GM19397 (cell line): ENCODE results near the gene MISP3.
A peak's percentile ranks its signal among the peaks of the same experiment; 100 is the strongest.

Experiments
- ATAC-seq: cut with Tn5 transposase; IDR thresholded peaks from one replicate; pipeline ENCODE4 v1.9.1; 2021; ENCODE audit warnings: mild to moderate bottlenecking, moderate library complexity; ENCODE audit not compliant: unreplicated experiment

MISP3 gene

DNA sequence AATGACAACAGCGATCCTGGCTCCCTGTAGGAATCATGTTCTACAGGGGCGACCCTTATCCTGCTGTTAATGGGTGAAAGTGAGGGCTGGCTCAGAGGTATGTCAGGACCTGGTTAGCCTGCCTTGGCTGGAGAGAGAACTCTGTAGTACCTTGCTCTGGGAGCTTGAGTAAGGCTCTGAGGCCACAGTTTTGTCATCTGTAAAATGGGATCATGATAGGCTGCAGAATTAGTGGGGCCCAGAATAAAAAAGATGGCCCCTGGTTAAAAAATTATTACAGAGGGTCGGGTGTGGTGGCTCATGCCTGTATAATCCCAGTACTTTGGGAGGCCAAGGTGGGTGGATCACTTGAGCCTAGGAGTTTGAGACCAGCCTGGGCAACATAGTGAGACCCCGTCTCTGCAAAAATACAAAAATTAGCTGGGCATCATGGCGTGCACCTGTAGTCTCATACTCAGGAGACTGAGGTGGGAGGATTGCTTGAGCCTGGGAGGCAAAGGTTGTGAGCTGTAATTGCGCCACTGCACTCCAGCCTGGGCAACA lies 28.5 kb downstream of the MISP3 start:
- ATAC-seq: no peak

DNA sequence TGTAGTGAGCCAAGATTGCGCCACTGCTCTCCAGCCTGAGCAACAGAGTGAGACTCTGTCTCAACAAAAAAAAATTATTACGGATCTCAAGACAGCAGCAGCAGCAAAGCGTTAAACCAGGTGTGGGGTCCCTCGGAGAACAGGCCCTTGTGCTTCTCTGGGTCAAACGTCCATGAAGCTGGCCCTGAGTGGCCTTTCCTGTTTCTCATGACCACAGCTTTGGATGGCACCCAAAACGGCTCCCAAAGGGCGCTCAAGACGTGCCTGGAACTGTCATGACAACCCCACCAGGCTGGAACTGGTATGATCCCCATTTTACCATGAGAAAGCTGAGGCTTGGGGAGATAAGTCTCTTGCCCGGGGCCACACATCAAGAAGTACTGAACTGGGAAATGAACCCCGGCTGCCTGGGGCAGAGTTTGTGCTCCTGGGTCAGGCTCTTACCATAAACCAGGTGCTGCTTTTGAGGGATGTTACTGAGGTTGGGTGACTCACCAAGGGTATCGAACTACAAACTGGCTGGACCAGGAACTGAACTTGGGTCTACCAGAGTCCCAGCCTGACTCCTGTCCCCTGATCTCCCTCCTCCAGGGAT lies 29.6 kb downstream of the MISP3 start:
- ATAC-seq: no peak

DNA sequence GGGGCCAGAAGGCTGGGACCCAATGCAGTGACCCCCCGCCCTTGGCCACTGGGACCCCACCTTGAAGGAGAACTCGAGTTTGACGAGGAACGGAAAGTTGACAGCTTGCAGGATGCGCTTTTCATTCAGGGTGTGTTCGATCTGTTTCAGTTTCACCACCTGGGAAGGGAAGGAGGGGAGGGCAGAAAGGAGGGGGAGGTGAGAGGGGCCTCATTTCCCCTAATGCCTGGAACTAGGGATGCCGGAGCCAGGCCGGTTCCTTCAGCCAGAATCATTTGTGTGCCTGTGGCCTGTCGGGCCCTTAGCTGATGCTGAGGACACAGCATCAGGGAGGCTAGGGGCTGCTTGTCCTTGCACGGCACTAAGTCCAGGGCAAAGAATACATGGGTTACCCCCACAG lies 30.2 kb downstream of the MISP3 start:
- ATAC-seq: no peak

DNA sequence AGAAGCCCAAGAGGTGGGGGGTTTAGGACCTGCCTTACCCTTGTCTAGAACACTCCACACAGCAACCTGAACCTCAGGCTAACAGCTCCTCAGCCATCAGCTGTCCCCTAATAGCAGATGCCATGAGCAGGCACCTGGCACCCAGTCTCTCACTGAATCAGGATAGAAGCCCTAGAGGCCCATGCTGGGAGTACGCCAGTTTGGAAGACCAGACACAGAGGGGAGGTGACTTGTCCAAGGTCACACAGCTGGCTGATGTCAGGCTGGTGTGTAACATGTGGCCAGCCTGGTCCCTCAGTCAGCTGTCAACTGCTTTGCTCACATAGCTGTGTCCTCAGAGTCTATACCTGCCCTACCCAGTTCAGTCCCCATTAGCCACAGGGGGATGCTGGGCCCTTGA lies 30.7 kb downstream of the MISP3 start:
- ATAC-seq: no peak

DNA sequence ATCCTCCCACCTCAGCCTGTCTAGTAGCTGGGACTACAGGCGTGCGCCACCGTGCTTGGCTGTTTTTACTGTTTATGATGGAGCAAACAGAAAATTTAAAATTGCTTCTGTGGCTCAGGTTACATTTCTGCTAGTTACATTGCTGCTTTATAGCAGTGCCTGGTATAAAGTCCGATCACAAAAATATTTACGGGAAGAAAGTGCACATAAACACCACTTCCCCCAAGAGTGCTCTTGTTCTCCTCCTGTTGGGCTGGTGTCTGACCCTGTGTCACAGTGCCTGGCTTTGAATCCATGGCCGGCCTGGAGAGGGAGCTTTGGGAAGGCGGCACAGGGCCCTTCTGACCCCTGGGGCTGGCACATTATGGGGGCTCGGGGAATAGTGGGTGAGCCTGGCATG lies 33.1 kb downstream of the MISP3 start:
- no peak for ATAC-seq

DNA sequence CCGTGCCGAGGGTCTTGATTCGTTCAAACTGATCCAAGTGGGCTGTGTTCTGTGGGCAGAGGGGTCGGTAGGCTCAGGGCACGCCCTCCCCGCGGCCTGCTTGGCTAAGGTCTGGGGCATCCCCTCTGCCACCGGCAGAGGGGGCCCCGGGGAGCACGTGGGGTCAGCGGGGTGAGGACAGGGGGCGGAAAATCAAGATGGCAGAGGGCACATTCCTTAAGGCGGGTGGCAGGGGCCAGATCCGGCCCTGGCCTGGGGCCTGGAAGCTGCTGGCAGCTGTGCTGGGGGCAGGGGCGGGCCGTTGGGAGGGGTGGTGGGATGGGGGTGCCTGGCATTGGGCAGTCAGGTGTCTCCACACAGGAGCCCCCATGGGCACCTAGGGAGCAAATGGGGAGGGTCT lies 34.3 kb downstream of the MISP3 start:
- no peak for ATAC-seq

DNA sequence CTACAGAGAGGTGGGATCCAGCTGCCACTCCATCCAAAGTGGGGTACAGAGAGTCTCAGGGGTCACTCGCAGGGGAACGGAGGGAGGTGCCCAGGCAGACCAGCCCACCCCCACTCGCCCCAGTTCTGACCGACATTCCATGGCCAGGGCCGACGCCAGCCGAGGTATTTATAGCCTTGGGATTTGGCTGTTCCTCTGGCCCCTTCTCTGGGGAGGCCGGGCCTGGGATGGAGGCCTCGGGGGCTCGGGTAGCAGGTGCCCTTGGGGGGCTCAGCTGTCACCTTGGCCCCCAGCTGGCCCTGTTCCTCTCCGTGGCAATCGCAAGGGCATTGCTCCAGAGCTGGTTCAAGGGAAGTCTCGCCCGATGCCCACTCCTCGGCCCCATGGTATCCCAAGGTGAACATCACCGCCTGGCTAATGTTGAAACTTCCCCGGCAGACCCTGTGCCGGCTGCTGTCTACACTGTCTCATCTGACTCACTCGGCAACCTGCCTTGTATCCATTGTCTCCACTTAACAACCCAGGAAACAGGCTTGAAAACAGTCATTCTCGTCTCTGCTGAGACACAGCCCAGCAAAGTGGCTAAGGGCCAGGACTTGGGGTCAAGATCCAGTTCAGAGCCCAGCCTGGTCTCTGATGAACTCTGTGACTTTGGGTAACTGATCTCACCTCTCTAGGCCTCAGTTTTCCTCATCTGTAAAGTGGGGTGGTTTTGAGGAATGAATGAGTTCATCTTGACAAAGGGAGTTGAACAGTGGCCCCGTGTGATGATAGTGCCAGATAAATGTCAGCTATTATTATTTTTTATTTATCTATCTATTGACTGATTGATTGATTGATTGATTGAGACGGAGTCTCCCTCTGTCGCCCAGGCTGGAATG lies 35.2 kb downstream of the MISP3 start:
- ATAC-seq: no peak

DNA sequence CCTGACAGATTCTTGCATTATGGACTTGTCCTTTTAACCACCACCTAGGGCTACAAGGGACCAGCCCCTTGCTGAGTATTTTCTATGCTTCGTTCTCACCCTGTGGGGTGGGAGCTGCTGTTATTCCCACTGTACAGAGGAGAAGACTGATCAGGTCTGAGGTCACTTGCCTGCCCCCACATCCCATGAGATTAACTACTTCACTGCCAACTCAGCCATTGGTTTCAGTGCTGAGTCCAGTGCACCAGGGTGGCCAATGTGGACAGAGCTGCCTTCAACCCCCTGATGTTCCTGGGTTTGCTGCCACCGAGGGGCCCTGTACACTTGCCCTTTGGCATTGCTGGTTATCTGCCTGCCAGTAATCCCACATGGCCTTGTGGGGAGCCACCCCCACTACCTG lies 38.1 kb downstream of the MISP3 start:
- no peak for ATAC-seq

DNA sequence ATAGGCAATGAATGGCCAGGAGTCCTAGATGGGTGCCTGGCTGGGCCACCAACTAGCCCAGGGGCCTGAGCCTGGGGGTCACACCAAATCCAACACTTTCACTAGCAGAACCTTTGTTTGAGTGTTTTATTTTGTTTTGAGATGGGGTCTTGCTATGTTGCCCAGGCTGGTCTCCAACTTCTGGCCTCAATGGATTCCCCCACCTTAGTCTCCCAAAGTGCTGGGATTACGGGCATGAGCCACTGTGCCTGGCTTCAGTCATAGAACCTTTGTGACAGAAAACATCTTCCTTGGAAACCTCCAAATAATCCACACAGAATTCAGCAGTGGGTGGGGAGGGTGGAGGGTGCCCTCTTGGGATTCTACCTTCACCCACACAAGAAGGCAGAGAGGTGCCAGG lies 38.9 kb downstream of the MISP3 start:
- ATAC-seq: no peak

DNA sequence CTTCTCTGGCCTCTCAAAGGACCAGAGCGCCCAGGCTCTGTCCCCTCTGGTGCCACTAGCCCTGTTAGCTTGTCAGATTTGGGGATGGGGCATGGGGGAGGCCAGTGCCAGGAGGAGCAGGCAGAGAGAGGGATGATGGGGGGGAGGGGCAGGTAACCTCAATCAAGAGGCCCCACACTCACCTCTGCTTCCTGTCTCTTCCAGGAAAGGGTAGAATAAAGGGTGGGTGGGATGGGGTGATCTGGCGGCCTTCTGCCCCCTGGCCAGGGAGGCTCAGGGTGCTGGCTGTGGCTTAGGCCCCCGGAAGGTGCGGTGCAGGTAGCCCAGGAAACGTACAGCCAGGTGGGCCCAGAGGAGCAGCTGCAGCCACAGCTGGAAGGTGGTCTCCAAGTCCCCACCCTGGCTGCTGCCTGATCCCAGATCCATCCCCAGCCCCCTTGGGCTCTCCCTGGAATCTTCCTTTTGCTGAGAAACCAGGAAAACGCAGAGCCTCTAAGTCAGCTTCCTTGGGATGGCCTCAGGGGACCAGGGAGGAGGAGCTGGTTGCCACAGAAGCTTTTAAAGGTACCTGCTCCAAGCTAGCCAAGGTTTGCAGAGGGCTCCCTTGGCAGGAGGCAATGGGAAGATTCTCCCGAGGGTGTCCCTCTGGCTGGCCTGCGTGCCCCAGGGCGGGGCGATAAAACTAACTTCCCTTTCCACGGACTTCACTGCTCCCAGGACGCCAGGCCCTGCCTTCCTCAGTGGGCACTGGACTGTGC lies 39.6 kb downstream of the MISP3 start:
- no peak for ATAC-seq

DNA sequence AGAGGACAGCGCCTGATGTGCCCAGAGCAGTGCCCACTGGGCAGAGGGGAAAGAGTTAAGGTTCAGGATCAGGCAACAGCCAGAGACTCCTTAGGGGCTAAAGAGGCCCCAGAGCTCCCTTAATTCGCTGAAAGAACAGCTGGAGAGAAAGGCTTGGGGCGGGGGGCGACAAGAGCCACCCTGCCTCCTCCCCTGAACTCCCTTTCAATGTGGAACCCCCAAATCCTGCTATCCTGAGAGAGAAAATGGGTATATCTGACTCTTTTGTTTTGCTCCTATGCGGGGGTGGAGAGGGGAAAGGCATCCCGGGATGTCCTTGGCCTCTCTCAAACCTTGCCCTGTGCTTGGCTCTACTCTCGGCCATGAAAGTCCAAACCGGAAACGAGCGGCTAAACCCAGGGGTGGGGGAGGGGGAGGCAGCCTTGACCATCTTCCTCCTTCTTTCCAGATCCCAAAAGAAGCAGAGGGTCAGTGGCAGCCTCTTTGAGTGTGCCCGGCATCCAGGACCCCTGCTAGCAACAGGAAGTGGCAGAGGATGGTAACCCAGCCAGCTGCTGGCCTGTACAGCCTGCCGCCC lies 40.3 kb downstream of the MISP3 start:
- ATAC-seq: no peak

DNA sequence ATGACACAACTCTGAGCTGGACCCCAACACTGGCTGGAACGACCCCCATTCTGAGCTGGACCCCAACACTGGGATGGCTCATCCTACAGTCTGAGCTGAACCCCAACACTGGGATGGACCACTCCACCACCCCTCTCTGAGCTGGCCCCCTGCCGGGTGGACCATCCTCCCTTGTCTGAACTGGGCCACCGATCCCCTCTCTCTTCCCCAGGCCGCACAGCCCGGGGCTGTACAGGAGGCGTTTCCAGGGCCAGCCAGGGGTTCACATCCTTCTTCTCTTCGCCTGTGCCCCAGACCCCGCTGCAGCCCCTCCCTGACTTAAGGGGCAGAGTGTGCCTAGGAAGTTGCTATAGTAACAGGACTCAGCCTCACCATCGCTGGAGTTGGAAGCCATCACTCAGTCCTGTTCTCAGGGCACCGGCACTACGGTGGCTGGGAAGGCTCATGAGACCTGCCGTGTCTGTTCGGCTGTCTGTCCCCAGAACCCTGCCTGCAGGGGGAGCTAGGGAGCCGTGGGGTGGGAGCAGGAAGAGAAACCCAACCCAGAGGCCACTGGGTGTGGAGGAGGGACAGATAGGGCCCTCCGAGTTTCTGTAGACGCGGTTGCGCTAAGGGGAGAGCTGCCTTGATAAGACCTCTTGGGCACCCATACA lies 41.3 kb downstream of the MISP3 start:
- ATAC-seq: no peak

DNA sequence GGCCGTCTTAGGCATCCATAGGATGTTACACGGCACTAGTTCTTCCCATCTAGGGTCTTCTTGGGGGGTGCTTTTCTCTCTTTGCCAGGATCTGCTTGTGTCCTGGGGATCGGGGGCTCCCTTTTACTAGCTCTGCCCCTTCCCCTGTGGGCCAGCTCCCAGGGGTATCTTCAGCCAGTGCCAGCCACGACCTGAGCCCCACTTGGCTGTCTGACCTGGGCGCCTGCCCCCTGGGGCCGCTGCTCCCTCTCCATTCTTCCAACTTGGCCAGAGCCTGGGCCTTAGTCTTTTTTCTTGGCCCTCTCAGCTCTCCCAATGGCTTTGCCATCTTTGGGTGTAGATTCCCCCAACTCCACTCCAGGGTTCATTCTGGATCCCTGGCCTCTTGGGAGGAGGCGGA lies 41.9 kb downstream of the MISP3 start:
- ATAC-seq: no peak

DNA sequence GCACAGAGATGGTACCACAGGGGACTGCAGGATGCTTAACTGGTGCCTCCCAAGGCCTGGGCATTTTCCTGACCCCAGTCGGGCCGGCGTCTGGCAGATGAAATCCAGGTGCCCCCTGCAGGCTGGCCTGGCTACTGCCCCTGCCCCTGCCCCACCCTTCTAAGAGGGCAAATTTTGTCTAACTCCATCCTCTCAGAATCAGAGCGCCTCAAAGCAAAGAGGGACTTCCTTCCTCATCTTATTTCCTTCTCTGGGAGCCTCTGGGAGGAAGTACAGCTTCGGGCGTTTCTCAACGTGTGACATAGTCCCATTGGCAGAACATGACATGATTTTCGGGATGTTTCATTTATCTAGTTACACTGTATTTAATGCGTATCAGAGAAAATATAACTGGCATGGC lies 42.3 kb downstream of the MISP3 start:
- ATAC-seq: no peak

DNA sequence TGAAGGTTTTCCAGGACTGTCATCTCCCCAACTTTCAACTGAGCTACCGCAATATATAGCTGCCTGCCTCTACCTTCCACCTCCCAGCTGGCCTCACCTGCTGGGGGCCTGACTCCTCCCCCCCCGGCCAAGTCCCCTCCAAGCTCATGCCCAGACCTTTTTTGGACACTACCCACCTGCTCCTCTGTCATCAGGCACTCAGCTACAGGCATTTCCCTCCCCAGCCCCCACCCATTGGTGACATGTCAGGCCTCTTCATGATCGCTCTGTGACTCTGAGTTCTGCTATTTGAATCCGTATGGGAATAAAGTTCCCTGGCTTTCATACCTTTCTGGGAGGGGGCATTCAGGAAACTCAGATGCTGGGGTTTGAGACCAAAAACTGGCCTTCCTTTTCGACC lies 43.2 kb downstream of the MISP3 start:
- ATAC-seq: no peak

DNA sequence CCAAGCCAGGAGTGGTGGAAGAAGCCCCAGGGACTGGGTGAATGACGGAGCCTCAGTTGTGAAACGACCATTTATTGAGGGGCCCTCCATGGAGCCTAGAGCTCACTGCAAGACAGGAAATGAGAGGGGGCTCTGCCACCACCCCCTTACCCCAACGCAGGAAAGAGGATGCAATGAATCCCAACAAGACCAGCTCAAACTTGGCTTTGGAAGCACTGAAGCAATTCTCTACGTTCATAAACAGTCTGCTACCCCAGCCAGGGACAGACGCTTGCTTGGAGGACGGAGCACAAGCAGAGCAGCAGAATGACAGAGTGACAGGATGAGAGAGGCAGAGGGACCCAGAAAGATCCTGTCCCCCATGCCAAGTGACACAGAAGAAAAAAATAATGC lies 43.9 kb downstream of the MISP3 start:
- ATAC-seq: no peak

DNA sequence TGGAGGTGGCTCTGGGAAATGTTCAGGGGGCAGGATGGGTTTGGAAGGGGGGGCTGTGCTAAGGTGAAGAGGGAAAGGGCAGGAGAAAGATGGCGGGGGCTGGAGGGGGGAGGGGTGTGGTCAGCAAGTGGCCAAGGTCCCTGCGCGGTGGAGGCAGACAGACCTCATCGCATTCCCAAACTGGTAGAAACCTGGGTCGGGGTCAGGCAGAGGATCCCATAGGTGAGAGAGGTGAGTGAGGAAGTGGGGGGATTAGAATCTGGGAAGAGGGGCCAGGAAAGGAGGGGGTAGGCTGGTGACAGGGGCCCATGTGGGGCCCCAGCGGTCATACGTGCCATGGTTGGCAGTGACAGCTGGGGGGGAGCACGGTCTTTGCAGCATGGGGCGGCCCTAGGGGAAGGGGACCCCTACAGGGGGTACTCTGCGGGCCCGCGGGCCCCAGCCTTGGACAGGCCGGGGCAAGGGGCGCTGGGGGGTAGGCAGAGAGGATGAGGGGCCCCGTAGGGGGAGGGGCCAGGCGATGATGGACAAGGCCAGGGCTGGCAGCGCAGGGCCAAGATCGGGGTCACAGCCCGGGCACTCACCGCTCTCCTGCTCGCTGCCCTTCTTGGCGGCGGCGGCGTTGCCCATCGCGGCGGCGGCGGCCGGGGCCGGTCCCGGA lies 44.5 kb downstream of the MISP3 start:
- ATAC-seq: peak; percentile 14

DNA sequence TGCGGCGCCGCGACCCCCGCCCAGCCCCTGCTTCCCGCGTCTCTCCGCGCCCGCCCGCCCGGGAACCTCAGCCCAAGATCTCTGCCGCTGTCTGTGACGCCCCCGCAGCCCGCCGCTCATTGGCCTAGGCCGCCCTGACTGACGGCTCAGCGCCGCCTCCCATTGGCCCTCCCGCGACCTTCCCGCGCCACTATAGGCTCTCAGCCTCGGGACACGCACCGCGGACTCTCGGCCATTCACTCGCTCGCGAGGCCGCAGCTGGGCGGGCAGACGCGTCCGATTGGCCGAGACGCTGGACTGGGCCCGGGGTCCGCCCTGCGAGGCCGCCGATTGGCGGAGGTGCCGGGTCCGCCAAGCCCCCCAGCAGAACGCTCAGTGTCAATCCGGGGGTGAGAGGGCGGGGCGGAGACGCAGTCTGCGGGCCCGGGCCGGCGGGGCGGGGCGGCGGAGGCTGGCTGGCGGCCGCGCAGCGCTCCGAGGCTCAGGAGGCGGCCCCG lies 45.1 kb downstream of the MISP3 start, which contains the start of gene PRKACA:
Gene PRKACA (minus strand): TSS at position 95 of the 497 bp plus-strand sequence. CDS start 215 bp downstream, outside the sequence.
- ATAC-seq: peak; percentile 89

DNA sequence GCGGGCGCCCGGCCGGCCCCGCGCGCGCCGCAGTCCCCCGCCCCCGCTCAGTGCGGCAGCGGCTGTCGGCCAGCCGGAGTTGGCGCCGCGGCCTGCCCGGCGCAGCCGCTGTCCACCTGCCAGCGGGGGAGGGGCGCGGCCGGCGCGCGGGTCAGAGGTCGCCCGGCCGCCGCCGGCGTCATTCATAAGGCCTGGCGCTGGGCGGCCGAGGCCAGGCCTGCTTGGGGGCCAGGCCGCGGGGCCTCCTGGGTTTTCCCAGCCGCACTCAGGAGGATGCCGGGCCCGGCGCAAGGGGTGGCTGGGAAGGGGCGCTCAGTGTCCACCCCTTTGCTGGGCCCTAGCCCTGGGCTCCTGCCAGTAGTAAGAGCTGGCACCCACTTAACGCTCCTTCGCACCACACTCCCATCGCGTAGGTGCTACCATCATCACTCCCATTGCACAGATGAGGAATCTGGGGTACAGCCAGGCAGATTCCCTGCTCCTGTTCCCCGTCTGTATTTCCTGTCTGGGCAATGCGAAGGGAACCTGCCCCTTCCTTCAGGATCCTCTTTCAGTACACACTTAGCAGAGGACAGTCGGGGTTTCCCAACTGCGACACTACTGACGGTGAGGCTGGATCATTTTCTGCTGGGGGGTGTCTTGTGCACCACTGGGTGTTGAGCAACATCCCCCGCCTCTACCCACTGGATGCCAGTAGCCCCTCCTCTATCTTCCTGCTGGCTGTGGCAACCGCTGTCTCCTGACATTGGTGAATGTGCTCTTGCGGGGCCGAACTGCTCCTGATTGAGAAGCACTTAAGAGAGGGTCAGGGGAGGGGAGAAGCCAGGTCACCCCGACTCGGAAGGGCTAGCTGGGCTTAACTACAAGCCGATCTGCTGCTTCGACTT lies 45.8 kb downstream of the MISP3 start:
- ATAC-seq: peak; percentile 29
